Heart left ventricle (tissue), 16 donors: ENCODE results near the gene KRT86. TPM values are rescaled to one million over a fixed set of nuclear protein-coding genes. Genes with fewer than 3 reads are reported as not detected.

ENCODE experiments used
- ATAC-seq, 4 donors: fragments of 200-7000 bp; cut with Tn5 transposase; one replicate each; pipeline ENCODE4 v1.9.1; 2020 to 2022; ENCODE audit warnings: moderate library complexity in 4 of 4, mild to moderate bottlenecking in 3 of 4, moderate number of reproducible peaks in 1 of 4
- DNase-seq, 5 donors: peaks; one replicate each; pipeline ENCODE4 v3.0.0-alpha.2; 2020
- H3K27ac ChIP-seq, 12 donors: fragments of 200-600 bp; sonication (generic) in 4 of 12; one replicate each; pipeline versions ENCODE4 v1.5.0 to v1.8.0; 2016 to 2022; ENCODE audit warnings: mild to moderate bottlenecking in 2 of 12
- H3K27me3 ChIP-seq, 9 donors: fragments of 200-600 bp; sonication (generic) in 2 of 9; one replicate each; pipeline versions ENCODE4 v1.5.1 to v1.8.0; 2016 to 2022; ENCODE audit warnings: mild to moderate bottlenecking in 3 of 9
- H3K36me3 ChIP-seq, 9 donors: fragments of 200-600 bp; sonication (generic) in 2 of 9; one replicate each; pipeline versions ENCODE4 v1.5.0 to v1.8.0; 2018 to 2022; ENCODE audit warnings: mild to moderate bottlenecking in 2 of 9
- H3K4me1 ChIP-seq, 12 donors: fragments of 200-600 bp; sonication (generic) in 4 of 12; one replicate each; pipeline versions ENCODE4 v1.5.0 to v1.8.0; 2016 to 2022; ENCODE audit warnings: mild to moderate bottlenecking in 3 of 12
- H3K4me3 ChIP-seq, 12 donors: fragments of 200-600 bp; sonication (generic) in 4 of 12; one replicate each; pipeline versions ENCODE4 v1.5.0 to v1.8.0; 2017 to 2022; ENCODE audit warnings: mild to moderate bottlenecking in 9 of 12, moderate library complexity in 4 of 12
- H3K9me3 ChIP-seq, 12 donors: fragments of 200-600 bp; sonication (generic) in 4 of 12; one replicate each; pipeline versions ENCODE4 v1.5.0 to v1.8.0; 2016 to 2022; ENCODE audit warnings: mild to moderate bottlenecking in 1 of 12
- CTCF ChIP-seq, 12 donors: fragments of 200-600 bp; sonication (generic) in 4 of 12; IDR thresholded peaks; one replicate each; pipeline versions ENCODE4 v1.5.0 to v1.8.0; 2018 to 2022; ENCODE audit warnings: antibody characterized with exemption in 12 of 12, mild to moderate bottlenecking in 5 of 12
- POLR2A ChIP-seq, 2 donors: fragments of 450-650 bp; IDR thresholded peaks; one replicate each; pipeline ENCODE4 v1.6.1; 2017; ENCODE audit warnings: antibody characterized with exemption in 2 of 2, mild to moderate bottlenecking in 2 of 2, moderate library complexity in 2 of 2
- WGBS, 4 donors: extraction: QIAGEN DNeasy Blood & Tissue Kit in 2 of 4; methylation state at CpG; one replicate each; pipeline versions ENCODE4 v1.1.5 to v1.1.7; 2013 to 2018; 5-methylcytosine and 5-hydroxymethylcytosine counted together
- intact Hi-C, 10 donors: fragments of 100-400 bp; cut with DNase I; formaldehyde crosslinking; loops; one replicate each; pipeline versions ENCODE4 v1.11.1 to v1.14.2; 2022
- polyA plus RNA-seq, 2 donors: library from polyadenylated mRNA; stranded (reverse); fragments of 200-250 nt; gene quantifications; one replicate each; pipeline ENCODE4 v1.2.3, GENCODE V29; 2013
- total RNA-seq, 9 donors: library from RNA; depleted of rRNA in 2 of 9; stranded (reverse); fragments of >200 nt in 2 of 9; fragmentation: NEBNext Ultra II Directional in 3 of 9; extraction: Animal tissue kit (Norgen Biotek cat#: 25700) in 3 of 9; gene quantifications; one replicate each; pipeline versions ENCODE4 v1.1.0 to v1.2.4, GENCODE V29; 2016 to 2023
- donor health status: ischemic (EF 13 %, LVEDD 7.1; RV severe dilation, severe dysfunction).
- donor health status: healthy with polysubstance abuse.
- donor health status: DM: no; HTN: yes; CAD: no.
- donor health status: DM: no; HTN: no; CAD: no.
- donor health status: ischemic (EF 25% LVEDD 6.9; RV normal size, moderate dysfunction).
- donor health status: ischemic (EF 25% LVEDD 5.7; RV mildly dilated, moderate dysfunction).
- donor health status: healthy.
- donor health status: DM: yes; HTN: yes; CAD: no.
- donor health status: ischemic (EF 35%, LVEDD 5.7; RV mildly dilated, moderate dysfunction).
- donor health status: nonischemic (EF 11% LVEDD 7.7; RV severe dilation, severe dysfunction).
- donor health status: DM: yes; HTN: yes; CAD: no.
- donor health status: PGD.
- donor health status: ischemic (EF 29% LVEDD 5.4; RV normal size, mild dysfunction).
- donor health status: nonischemic (EF 23%, LVEDD 6.1; RV moderate dilation, normal function).

KRT86 gene
- total and polyA plus RNA-seq, 11 donors, result not detected

DNA sequence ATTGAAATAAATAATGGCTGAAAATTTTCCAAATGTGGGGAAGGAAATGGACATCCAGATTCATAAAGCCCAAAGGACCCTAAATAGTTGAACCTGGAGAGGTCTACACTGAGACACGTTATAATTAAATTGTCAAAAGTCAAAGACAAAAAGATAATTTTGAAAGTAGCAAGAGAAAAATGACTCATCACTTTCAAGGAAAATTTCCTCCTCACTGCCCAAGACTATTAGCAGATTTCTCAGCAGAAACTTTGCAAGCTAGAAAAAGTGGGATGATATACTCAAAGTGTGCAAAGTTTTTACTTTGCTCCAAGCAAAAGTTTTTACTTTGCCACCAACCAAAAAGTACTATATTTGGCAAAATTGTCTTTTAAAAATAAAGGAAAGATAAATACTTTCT is 62.6 kb downstream of the KRT86 start:
- WGBS, 4 donors, result 41 to 67% (median 50%) methylated on average over 1 of the region's 1 CpG
- ATAC-seq, result no peak
- DNase-seq, result no peak
- Histone ChIP-seq H3K27ac (no peak overlapping the region), H3K36me3 (no peaks in the 10 kb centered on the region), H3K9me3 (peaks cover 0 to 32% (median 12%) of the 10 kb centered on the region in 12 donors), H3K27me3 (peaks cover 0 to 17% (median 0%) of the 10 kb centered on the region in 9 donors), H3K4me3 (no peak overlapping the region), H3K4me1 (no peaks in the 10 kb centered on the region)
- TF ChIP-seq CTCF (IDR thresholded peaks at IDR 0.05) (no peak), POLR2A (IDR thresholded peaks at IDR 0.05) (no peak)
- intact Hi-C loops, result no loop called here

GRCh38 chr12:52338241-52338960 is 64.0 kb downstream of the KRT86 start:
- peak in 1 of 4 donors; percentile 27 for ATAC-seq
- H3K9me3 ChIP-seq, result peaks cover 0 to 36% (median 12%) of the 10 kb centered on the region in 12 donors
- DNase-seq, result no peak
- H3K36me3 ChIP-seq, result no peaks in the 10 kb centered on the region
- no peak overlapping the region for H3K4me3 ChIP-seq
- 75 to 81% (median 76%) methylated on average over 10 of the region's 10 CpGs for WGBS, 4 donors
- peaks cover 0 to 17% (median 0%) of the 10 kb centered on the region in 9 donors for H3K27me3 ChIP-seq
- intact Hi-C loops, result no loop called here
- H3K27ac ChIP-seq, result no peak overlapping the region
- no peak for TF ChIP-seq CTCF (IDR thresholded peaks at IDR 0.05)
- no peaks in the 10 kb centered on the region for H3K4me1 ChIP-seq

- intact Hi-C loops, result no loop called here
- Histone ChIP-seq H3K4me3 (no peak overlapping the region), H3K36me3 (no peaks in the 10 kb centered on the region), H3K27me3 (peaks cover 0 to 4% (median 0%) of the 10 kb centered on the region in 9 donors), H3K9me3 (peaks cover 0 to 32% (median 7%) of the 10 kb centered on the region in 12 donors), H3K27ac (no peak overlapping the region), H3K4me1 (peaks cover 0 to 3% (median 0%) of the 10 kb centered on the region in 12 donors)
- no peak for TF ChIP-seq CTCF (IDR thresholded peaks at IDR 0.05)
- no peak for TF ChIP-seq POLR2A (IDR thresholded peaks at IDR 0.05)
- WGBS, 4 donors, result 88 to 92% (median 90%) methylated on average over 12 to 14 of the region's 14 CpGs
- DNase-seq (no peak), ATAC-seq (no peak)
These were observed 66.7 kb downstream of the KRT86 start for GRCh38 chr12:52341066-52341580.

- H3K36me3 ChIP-seq, result no peaks in the 10 kb centered on the region
- 77 to 89% (median 84%) methylated on average over 2 of the region's 2 CpGs for WGBS, 4 donors
- DNase-seq (no peak), ATAC-seq (no peak)
- H3K9me3 ChIP-seq, result peaks cover 0 to 14% (median 3%) of the 10 kb centered on the region in 12 donors
- TF ChIP-seq POLR2A (IDR thresholded peaks at IDR 0.05) (no peak), CTCF (IDR thresholded peaks at IDR 0.05) (no peak)
- H3K27me3 ChIP-seq, result peaks cover 0 to 4% (median 0%) of the 10 kb centered on the region in 9 donors
- H3K27ac ChIP-seq, result no peak overlapping the region
- intact Hi-C loops, result no loop called here
- H3K4me3 ChIP-seq, result no peak overlapping the region
- H3K4me1 ChIP-seq, result peaks cover 0 to 11% (median 0%) of the 10 kb centered on the region in 12 donors
These were observed 68.5 kb downstream of the KRT86 start for GRCh38 chr12:52342781-52343490.
